Measurements from ENCODE around the gene BICC1.

DNA sequence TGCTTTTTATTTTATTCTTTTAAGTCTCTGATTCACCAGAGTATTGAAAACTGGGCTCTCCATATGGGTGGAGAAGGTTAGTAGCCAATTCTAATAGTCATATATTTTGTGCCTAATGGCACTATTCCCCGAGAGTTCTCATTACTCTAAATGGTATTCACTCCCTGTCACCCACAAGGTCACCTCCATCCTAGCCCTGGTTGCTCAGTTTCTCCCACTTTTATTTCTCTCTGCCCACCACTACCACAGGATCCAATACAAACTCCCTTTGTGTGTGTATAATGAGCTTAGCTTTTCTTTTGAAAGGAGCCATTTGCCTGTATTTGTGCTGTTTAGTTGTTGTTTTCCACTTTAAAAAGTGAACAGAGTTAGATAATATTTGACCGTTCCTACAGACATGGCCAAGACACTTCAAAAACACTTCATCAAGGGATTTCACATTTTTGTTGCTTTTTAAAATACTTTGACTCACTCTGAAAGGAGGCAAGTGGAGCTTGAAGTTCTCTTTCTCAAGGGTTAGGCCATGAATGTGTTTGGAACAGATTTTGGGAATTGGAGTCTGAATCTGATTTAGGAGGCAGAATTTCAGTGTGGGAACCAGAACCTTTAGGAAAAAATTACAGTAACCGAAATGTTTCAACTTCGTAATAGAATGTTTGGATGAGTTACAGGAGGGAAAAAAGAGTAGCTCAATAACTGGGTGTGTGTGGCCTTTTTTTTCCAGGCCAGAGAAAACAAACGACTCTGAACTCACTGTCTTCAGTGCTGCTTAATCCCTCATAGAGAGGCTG is 321.3 kb downstream of the BICC1 start:
- TF ChIP-seq, protein P1, sequence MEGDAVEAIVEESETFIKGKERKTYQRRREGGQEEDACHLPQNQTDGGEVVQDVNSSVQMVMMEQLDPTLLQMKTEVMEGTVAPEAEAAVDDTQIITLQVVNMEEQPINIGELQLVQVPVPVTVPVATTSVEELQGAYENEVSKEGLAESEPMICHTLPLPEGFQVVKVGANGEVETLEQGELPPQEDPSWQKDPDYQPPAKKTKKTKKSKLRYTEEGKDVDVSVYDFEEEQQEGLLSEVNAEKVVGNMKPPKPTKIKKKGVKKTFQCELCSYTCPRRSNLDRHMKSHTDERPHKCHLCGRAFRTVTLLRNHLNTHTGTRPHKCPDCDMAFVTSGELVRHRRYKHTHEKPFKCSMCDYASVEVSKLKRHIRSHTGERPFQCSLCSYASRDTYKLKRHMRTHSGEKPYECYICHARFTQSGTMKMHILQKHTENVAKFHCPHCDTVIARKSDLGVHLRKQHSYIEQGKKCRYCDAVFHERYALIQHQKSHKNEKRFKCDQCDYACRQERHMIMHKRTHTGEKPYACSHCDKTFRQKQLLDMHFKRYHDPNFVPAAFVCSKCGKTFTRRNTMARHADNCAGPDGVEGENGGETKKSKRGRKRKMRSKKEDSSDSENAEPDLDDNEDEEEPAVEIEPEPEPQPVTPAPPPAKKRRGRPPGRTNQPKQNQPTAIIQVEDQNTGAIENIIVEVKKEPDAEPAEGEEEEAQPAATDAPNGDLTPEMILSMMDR (IDR thresholded peaks at IDR 0.05) = no peak
- no peak for TF ChIP-seq EZH2 (IDR thresholded peaks at IDR 0.05; ENCODE audit: borderline replicate concordance, insufficient read depth, low read depth, low read length, poor library complexity, severe bottlenecking)

All from B cell (primary cell).